ENCODE data around the gene XPO5. TPM values are rescaled to one million over a fixed set of nuclear protein-coding genes. Genes with fewer than 3 reads are reported as not detected.

The XPO5 gene
- total RNA-seq, 2 donors from 2014 or later: 16.8 to 20.5 TPM

DNA sequence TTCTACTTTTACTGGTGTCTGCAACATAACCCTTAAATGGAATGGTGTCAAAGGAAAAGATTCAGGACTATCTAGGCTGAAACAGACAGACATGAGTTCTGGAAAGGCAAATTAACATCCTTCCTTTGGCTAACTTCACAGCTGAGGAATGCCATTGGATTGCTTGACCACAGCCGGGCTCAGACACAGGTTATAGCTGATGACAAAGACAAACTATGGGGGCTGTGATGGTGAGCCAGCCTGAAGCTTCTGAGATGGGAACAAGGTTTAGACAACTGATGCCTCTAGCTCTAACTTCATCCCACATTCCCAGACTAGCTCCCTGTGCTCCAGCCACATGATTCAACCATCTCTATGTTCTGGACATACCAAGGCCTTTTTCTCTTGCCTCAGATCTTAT, 43.6 kb downstream of the XPO5 start:
- ATAC-seq (no peak), DNase-seq (no peak)
- Histone ChIP-seq H3K4me3 (no peak overlapping the region), H3K27ac (no peak overlapping the region), H3K36me3 (replicated peaks in 1 of 2; ENCODE audit: insufficient read depth in 1 of 2, low read depth in 2 of 2) (peaks cover 0 to 10% of the 10 kb centered on the region in 2 donors), H3K27me3 (no peaks in the 10 kb centered on the region), H3K4me1 (no peaks in the 10 kb centered on the region), H3K9me3 (no peaks in the 10 kb centered on the region)
- intact Hi-C loops (cut with DNase I): no loop called here
- WGBS, 2 donors: 76 to 85% methylated on average over 1 of the region's 1 CpG
- no peak for TF ChIP-seq POLR2A (IDR thresholded peaks at IDR 0.05)
- TF ChIP-seq, protein P1, sequence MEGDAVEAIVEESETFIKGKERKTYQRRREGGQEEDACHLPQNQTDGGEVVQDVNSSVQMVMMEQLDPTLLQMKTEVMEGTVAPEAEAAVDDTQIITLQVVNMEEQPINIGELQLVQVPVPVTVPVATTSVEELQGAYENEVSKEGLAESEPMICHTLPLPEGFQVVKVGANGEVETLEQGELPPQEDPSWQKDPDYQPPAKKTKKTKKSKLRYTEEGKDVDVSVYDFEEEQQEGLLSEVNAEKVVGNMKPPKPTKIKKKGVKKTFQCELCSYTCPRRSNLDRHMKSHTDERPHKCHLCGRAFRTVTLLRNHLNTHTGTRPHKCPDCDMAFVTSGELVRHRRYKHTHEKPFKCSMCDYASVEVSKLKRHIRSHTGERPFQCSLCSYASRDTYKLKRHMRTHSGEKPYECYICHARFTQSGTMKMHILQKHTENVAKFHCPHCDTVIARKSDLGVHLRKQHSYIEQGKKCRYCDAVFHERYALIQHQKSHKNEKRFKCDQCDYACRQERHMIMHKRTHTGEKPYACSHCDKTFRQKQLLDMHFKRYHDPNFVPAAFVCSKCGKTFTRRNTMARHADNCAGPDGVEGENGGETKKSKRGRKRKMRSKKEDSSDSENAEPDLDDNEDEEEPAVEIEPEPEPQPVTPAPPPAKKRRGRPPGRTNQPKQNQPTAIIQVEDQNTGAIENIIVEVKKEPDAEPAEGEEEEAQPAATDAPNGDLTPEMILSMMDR (IDR thresholded peaks at IDR 0.05): no peak

DNA sequence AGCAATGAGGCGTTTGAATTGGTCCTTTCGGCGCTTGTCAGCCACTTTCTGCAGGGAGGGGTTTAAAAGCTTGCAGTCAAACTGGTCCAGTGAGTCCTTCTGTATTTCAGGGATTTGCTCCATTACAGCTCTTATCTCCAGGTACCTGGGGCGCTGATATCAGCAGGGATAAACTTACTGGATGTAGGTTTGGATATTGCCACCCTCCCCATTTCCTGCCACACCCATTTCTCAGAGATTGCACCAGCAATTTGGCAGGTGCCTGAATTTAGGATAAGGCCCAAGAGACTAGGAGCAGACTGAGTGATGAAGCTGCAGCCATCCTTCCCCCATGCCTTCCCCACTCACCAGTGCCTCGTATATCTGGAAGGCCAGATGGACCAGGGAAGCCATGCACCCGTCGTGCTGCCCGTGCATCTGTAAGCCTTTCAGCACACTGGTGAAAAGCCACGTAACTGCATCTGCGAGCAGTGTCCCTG, 51.3 kb downstream of the XPO5 start:
- DNase-seq (no peak), ATAC-seq (no peak)
- H3K9me3 ChIP-seq: no peaks in the 10 kb centered on the region
- H3K27ac ChIP-seq: no peak overlapping the region
- WGBS, 2 donors: 87 to 88% methylated on average over 10 of the region's 10 CpGs
- no peaks in the 10 kb centered on the region for H3K27me3 ChIP-seq
- H3K36me3 ChIP-seq (replicated peaks in 1 of 2; ENCODE audit: insufficient read depth in 1 of 2, low read depth in 2 of 2): peaks cover 9 to 56% of the 10 kb centered on the region in 2 donors
- H3K4me1 ChIP-seq: no peaks in the 10 kb centered on the region
- intact Hi-C loops (cut with DNase I): no loop called here
- H3K4me3 ChIP-seq: no peak overlapping the region
- TF ChIP-seq POLR2A (IDR thresholded peaks at IDR 0.05): no peak

DNA sequence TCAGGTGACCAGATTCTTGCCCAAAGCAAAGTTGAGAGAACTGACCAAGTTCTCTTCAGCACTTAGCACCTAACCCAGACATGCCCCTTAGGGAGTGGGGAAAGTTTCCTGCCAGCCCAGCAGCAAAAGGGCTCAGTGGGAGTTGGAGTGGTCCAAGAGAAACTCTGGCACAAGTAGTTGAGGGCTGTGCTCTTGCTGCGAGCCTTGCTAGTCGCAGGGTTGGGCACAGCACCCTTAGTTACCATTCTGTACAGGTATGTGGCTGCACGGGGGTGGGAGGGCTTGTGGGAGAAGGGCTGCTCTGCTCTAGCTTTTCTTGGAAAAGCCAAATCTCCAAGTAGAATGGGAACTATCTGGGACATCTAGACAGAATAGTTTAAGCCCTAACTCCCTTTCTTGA, 52.6 kb downstream of the XPO5 start:
- WGBS, 2 donors: 84 to 86% methylated on average over 3 of the region's 3 CpGs
- DNase-seq (no peak), ATAC-seq (no peak)
- Histone ChIP-seq H3K4me1 (peaks cover 7% of the 10 kb centered on the region), H3K36me3 (replicated peaks in 1 of 2; ENCODE audit: insufficient read depth in 1 of 2, low read depth in 2 of 2) (peaks cover 9 to 56% of the 10 kb centered on the region in 2 donors), H3K4me3 (no peak overlapping the region), H3K27me3 (no peaks in the 10 kb centered on the region), H3K27ac (no peak overlapping the region), H3K9me3 (no peaks in the 10 kb centered on the region)
- intact Hi-C loops (cut with DNase I): no loop called here
- TF ChIP-seq, protein P1 (IDR thresholded peaks at IDR 0.05): no peak
- no peak for TF ChIP-seq POLR2A (IDR thresholded peaks at IDR 0.05)

DNA sequence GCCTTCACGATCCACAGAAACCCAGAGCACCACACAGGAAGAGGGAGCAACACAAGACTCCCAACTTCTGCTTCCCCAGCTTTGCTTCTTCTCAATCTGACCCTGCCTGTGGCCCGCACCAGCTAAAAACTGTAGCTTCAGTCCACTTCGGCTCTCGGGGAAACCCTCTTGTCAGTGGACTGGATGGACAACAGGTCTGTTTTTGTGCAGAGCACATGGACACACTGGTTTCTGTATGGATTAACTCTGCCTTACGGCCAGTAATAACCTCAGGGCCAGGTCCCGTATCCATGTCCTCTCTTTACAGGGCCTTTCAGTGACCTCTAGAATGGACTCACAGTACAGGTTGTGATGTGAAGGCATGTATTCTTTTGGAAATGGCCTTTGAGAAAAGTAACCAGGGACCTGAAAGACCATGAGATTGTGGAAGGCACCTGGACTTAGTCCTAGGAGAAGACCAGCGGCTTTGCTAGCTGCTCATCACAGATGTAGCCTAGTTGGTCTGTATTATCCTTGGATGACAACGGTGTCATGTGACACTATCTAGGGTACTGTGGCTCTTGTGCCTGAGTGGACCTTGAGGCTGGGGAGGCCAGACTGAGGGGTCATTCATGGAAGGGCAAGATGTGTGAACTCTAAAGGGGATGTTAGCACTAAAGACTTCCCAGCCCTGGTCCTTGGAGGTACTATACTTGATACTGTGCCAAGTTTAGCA, 53.1 kb downstream of the XPO5 start:
- intact Hi-C loops (cut with DNase I): no loop called here
- Histone ChIP-seq H3K4me3 (no peak overlapping the region), H3K9me3 (no peaks in the 10 kb centered on the region), H3K4me1 (peaks cover 13% of the 10 kb centered on the region), H3K36me3 (replicated peaks in 1 of 2; ENCODE audit: insufficient read depth in 1 of 2, low read depth in 2 of 2) (peaks cover 9 to 55% of the 10 kb centered on the region in 2 donors), H3K27ac (no peak overlapping the region), H3K27me3 (no peaks in the 10 kb centered on the region)
- TF ChIP-seq POLR2A (IDR thresholded peaks at IDR 0.05): no peak
- TF ChIP-seq, protein P1 (IDR thresholded peaks at IDR 0.05): no peak
- ATAC-seq (no peak), DNase-seq (no peak)
- WGBS, 2 donors: 81 to 83% methylated on average over 5 to 8 of the region's 8 CpGs

DNA sequence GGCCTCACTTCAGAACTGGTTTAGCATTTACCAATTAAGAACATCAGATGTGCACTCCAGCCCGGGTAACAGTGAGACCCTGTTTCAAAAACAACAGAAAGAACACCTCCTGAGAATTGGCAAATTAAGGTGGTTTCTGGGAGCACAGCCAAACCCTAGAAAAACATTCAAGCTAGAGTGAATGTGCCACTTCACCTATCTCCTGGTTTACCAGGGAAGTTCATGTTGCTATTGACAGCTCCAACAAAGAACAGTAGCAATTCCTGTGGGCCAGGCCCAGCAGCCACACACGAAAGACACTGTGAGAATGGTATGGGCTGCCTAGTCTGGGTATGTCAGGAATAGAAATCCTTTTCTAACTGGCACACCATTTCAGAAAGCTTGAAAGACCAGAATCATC, 54.0 kb downstream of the XPO5 start:
- Histone ChIP-seq H3K27ac (no peak overlapping the region), H3K36me3 (replicated peaks in 1 of 2; ENCODE audit: insufficient read depth in 1 of 2, low read depth in 2 of 2) (peaks cover 9 to 52% of the 10 kb centered on the region in 2 donors), H3K9me3 (no peaks in the 10 kb centered on the region), H3K27me3 (no peaks in the 10 kb centered on the region), H3K4me1 (peaks cover 16% of the 10 kb centered on the region), H3K4me3 (no peak overlapping the region)
- 70 to 78% methylated on average over 2 of the region's 2 CpGs for whole genome bisulfite sequencing, 2 donors
- no peak for ATAC-seq
- TF ChIP-seq POLR2A (IDR thresholded peaks at IDR 0.05): no peak
- TF ChIP-seq, protein P1 (IDR thresholded peaks at IDR 0.05): no peak
- DNase-seq: no peak
- intact Hi-C loops (cut with DNase I): no loop called here
